H1 (cell line): ENCODE measurements around the gene DNAJB7. TPM values are rescaled to one million over a fixed set of nuclear protein-coding genes. Genes with fewer than 3 reads are reported as not detected.

Experiments
- CTCF ChIA-PET: fragments of 300-600 bp; sonication (Branson Sonifier 250); formaldehyde crosslinking; loops from one replicate; lab custom pipeline; 2021; ENCODE audit not compliant: partially characterized antibody; lab: Charles Lee
- POLR2A ChIA-PET: fragments of 300-600 bp; sonication (Branson Sonifier 250); formaldehyde crosslinking; loops from one replicate; lab custom pipeline; 2021; ENCODE audit warnings: inconsistent platforms; ENCODE audit not compliant: partially characterized antibody; lab: Charles Lee
- DNase-seq, 2 experiments: peaks; one replicate each; pipeline versions ENCODE4 v3.0.0 to v3.0.0-alpha.2; 2010 to 2022; ENCODE audit warnings: low spot score in 2 of 2, low read depth in 1 of 2, mixed read lengths in 1 of 2
- FAIRE-seq: peaks from 2 replicates; lab custom pipeline; 2011; peaks lifted over from hg19 to GRCh38; lab: Jason Lieb, UNC
- H2AFZ ChIP-seq: 2 replicates; pipeline ENCODE4 v1.8.1; 2012; ENCODE audit warnings: low read length, inconsistent platforms
- H2AK5ac ChIP-seq: 2 replicates; pipeline ENCODE4 v1.6.1; 2013; ENCODE audit warnings: low read depth, low read length
- H2BK120ac ChIP-seq: replicated peaks from 2 replicates; pipeline ENCODE3; 2013; ENCODE audit warnings: low read depth, low read length, inconsistent platforms
- H2BK12ac ChIP-seq: 2 replicates; pipeline ENCODE4 v1.6.1; 2013; ENCODE audit warnings: low read depth, low read length
- H2BK15ac ChIP-seq: 2 replicates; pipeline ENCODE4 v1.6.1; 2013; ENCODE audit warnings: low read length
- H2BK20ac ChIP-seq: 2 replicates; pipeline ENCODE4 v1.6.1; 2013; ENCODE audit warnings: low read length
- H2BK5ac ChIP-seq: 2 replicates; pipeline ENCODE4 v1.6.1; 2013; ENCODE audit warnings: low read depth, low read length
- H3K14ac ChIP-seq: 2 replicates; pipeline ENCODE4 v1.6.1; 2013; ENCODE audit warnings: inconsistent platforms; ENCODE audit not compliant: insufficient read length
- H3K18ac ChIP-seq: 2 replicates; pipeline ENCODE4 v1.6.1; 2013; ENCODE audit warnings: low read length; ENCODE audit errors: extremely low read depth
- H3K23ac ChIP-seq: 2 replicates; pipeline ENCODE4 v1.6.1; 2013; ENCODE audit warnings: inconsistent platforms; ENCODE audit not compliant: insufficient read length
- H3K23me2 ChIP-seq: 2 replicates; pipeline ENCODE4 v1.6.1; 2013; ENCODE audit warnings: low read depth, low read length
- H3K27ac ChIP-seq: 2 replicates; pipeline ENCODE4 v1.6.1; 2011; ENCODE audit warnings: low read depth, low read length, inconsistent platforms
- H3K27me3 ChIP-seq, 4 experiments: replicated peaks in 1 of 4; 1 replicate in 1 of 4; 2 replicates in 3 of 4; pipeline versions ENCODE4 v1.6.1 to v1.8.1; 2011 to 2013; ENCODE audit warnings: low read length in 3 of 4, mild to moderate bottlenecking in 3 of 4, inconsistent platforms in 2 of 4, mixed read lengths in 2 of 4, moderate library complexity in 1 of 4; ENCODE audit not compliant: control insufficient read depth in 3 of 4, insufficient read depth in 3 of 4; ENCODE audit errors: extremely low read depth in 1 of 4
- H3K36me3 ChIP-seq, 4 experiments: 2 replicates each; pipeline versions ENCODE4 v1.6.1 to v1.8.1; 2011 to 2013; ENCODE audit warnings: mild to moderate bottlenecking in 4 of 4, low read length in 3 of 4, moderate library complexity in 2 of 4, control low read depth in 1 of 4, inconsistent platforms in 1 of 4; ENCODE audit not compliant: insufficient read depth in 4 of 4, control insufficient read depth in 2 of 4
- H3K4ac ChIP-seq: replicated peaks from 2 replicates; pipeline ENCODE3; 2013; ENCODE audit warnings: low read length, low read depth, mixed read lengths, inconsistent platforms; ENCODE audit not compliant: insufficient read length
- H3K4me1 ChIP-seq, 4 experiments: replicated peaks in 1 of 4; 1 replicate in 1 of 4; 2 replicates in 3 of 4; pipeline versions ENCODE4 v1.6.1 to v1.8.1; 2011 to 2013; ENCODE audit warnings: low read length in 3 of 4, inconsistent platforms in 2 of 4, mixed read lengths in 1 of 4; ENCODE audit not compliant: insufficient read depth in 4 of 4, control insufficient read depth in 3 of 4
- H3K4me2 ChIP-seq, 2 experiments: 2 replicates each; pipeline versions ENCODE4 v1.6.1 to v1.8.1; 2011 to 2013; ENCODE audit warnings: low read depth in 2 of 2, low read length in 2 of 2, control low read depth in 1 of 2, inconsistent platforms in 1 of 2, mild to moderate bottlenecking in 1 of 2; ENCODE audit not compliant: insufficient read depth in 1 of 2
- H3K4me3 ChIP-seq, 4 experiments: fragments of 200-600, 300-600 bp in 1 of 4; sonication (generic), shearing (Covaris generic), sonication (Bioruptor Twin) in 1 of 4; 2 replicates each; pipeline versions ENCODE4 v1.5.1 to v1.8.1; 2011 to 2016; ENCODE audit warnings: low read length in 4 of 4, low read depth in 3 of 4, control low read depth in 2 of 4, inconsistent platforms in 2 of 4, mild to moderate bottlenecking in 2 of 4, mixed read lengths in 1 of 4, moderate library complexity in 1 of 4; ENCODE audit not compliant: insufficient read depth in 2 of 4; ENCODE audit errors: extremely low read depth in 1 of 4
- H3K56ac ChIP-seq: replicated peaks from 2 replicates; pipeline ENCODE3; 2013; ENCODE audit warnings: low read depth, mild to moderate bottlenecking, mixed read lengths, low read length, inconsistent platforms; ENCODE audit not compliant: insufficient read length
- H3K79me1 ChIP-seq: 2 replicates; pipeline ENCODE4 v1.6.1; 2013; ENCODE audit warnings: low read depth, low read length, control low read depth
- H3K79me2 ChIP-seq, 2 experiments: 2 replicates each; pipeline versions ENCODE4 v1.6.1 to v1.8.1; 2012 to 2013; ENCODE audit warnings: low read length in 2 of 2, mild to moderate bottlenecking in 2 of 2, inconsistent platforms in 1 of 2; ENCODE audit not compliant: insufficient read depth in 2 of 2, control insufficient read depth in 1 of 2
- H3K9ac ChIP-seq, 4 experiments: replicated peaks in 1 of 4; 1 replicate in 1 of 4; 2 replicates in 3 of 4; pipeline versions ENCODE4 v1.6.1 to v1.8.1; 2011 to 2013; ENCODE audit warnings: low read depth in 3 of 4, low read length in 3 of 4, control low read depth in 2 of 4, mild to moderate bottlenecking in 2 of 4, moderate library complexity in 2 of 4, inconsistent platforms in 1 of 4; ENCODE audit errors: extremely low read depth in 1 of 4
- H3K9me3 ChIP-seq, 2 experiments: 2 replicates each; pipeline versions ENCODE4 v1.6.1 to v1.8.1; 2012 to 2013; ENCODE audit warnings: mild to moderate bottlenecking in 2 of 2, moderate library complexity in 2 of 2, control low read depth in 1 of 2, inconsistent platforms in 1 of 2, low read depth in 1 of 2, low read length in 1 of 2, mixed read lengths in 1 of 2; ENCODE audit not compliant: insufficient read depth in 2 of 2
- H4K20me1 ChIP-seq, 2 experiments: replicated peaks in 1 of 2; 2 replicates each; pipeline versions ENCODE3 to v1.8.1; 2011 to 2013; ENCODE audit warnings: inconsistent platforms in 2 of 2, low read length in 2 of 2, mild to moderate bottlenecking in 1 of 2; ENCODE audit not compliant: insufficient read depth in 2 of 2, control insufficient read depth in 1 of 2
- H4K5ac ChIP-seq: 2 replicates; pipeline ENCODE4 v1.6.1; 2013; ENCODE audit warnings: low read length, low read depth, mixed read lengths, inconsistent platforms; ENCODE audit not compliant: insufficient read length
- H4K8ac ChIP-seq: 2 replicates; pipeline ENCODE4 v1.8.0; 2013; ENCODE audit warnings: mild to moderate bottlenecking, moderate library complexity, low read length, inconsistent platforms; ENCODE audit not compliant: insufficient read depth; ENCODE audit errors: extremely low read depth
- H4K91ac ChIP-seq: replicated peaks from 2 replicates; pipeline ENCODE3; 2013; ENCODE audit warnings: low read length, mixed read lengths, inconsistent platforms; ENCODE audit not compliant: insufficient read length
- BCL11A ChIP-seq, 2 experiments: IDR thresholded peaks; one replicate each; pipeline ENCODE4 v1.6.1; 2011; ENCODE audit warnings: low read depth in 2 of 2, low read length in 2 of 2, mild to moderate bottlenecking in 2 of 2
- CTBP2 ChIP-seq: IDR thresholded peaks from 2 replicates; pipeline ENCODE4 v1.7.0; 2011; ENCODE audit warnings: borderline replicate concordance, mild to moderate bottlenecking, moderate library complexity, mixed read lengths, low read length; ENCODE audit not compliant: insufficient read depth, insufficient read length
- EP300 ChIP-seq, 2 experiments: IDR thresholded peaks; 1 replicate in 1 of 2; 2 replicates in 1 of 2; pipeline ENCODE4 v1.6.1; 2011 to 2012; ENCODE audit warnings: low read depth in 2 of 2, low read length in 2 of 2, mild to moderate bottlenecking in 2 of 2, borderline replicate concordance in 1 of 2, inconsistent platforms in 1 of 2, moderate library complexity in 1 of 2
- EZH2 ChIP-seq: fragments of 200-600 bp; sonication (generic); IDR thresholded peaks from 2 replicates; pipeline ENCODE4 v1.7.1; 2012; ENCODE audit warnings: low read depth, mild to moderate bottlenecking, moderate library complexity, low read length, inconsistent platforms; ENCODE audit not compliant: severe bottlenecking
- GABPA ChIP-seq: IDR thresholded peaks from 2 replicates; pipeline ENCODE4 v1.6.1; 2011; ENCODE audit warnings: mild to moderate bottlenecking, low read length, moderate library complexity, borderline replicate concordance; ENCODE audit not compliant: insufficient read depth
- GTF2F1 ChIP-seq: IDR thresholded peaks from 2 replicates; pipeline ENCODE4 v1.6.1; 2012; ENCODE audit warnings: low read depth, low read length, improper control_type of control experiment, borderline replicate concordance
- HDAC2 ChIP-seq, 2 experiments: fragments of 300-600 bp in 1 of 2; sonication (generic) in 1 of 2; IDR thresholded peaks; 2 replicates each; pipeline ENCODE4 v1.6.1; 2011 to 2012; ENCODE audit warnings: low read depth in 2 of 2, low read length in 2 of 2, mild to moderate bottlenecking in 2 of 2, moderate library complexity in 2 of 2, borderline replicate concordance in 1 of 2, inconsistent platforms in 1 of 2
- POLR2A ChIP-seq, 2 experiments: IDR thresholded peaks; 1 replicate in 1 of 2; 2 replicates in 1 of 2; pipeline ENCODE4 v1.6.1; 2011; ENCODE audit warnings: low read depth in 2 of 2, low read length in 2 of 2, mild to moderate bottlenecking in 2 of 2; ENCODE audit errors: control extremely low read depth in 1 of 2
- POLR2AphosphoS5 ChIP-seq: IDR thresholded peaks from 2 replicates; pipeline ENCODE4 v1.6.1; 2011; ENCODE audit warnings: low read depth, low read length
- SP2 ChIP-seq: IDR thresholded peaks from 2 replicates; pipeline ENCODE4 v1.6.1; 2012; ENCODE audit warnings: mild to moderate bottlenecking, low read length, inconsistent platforms
- SRF ChIP-seq: IDR thresholded peaks from 2 replicates; pipeline ENCODE4 v1.6.1; 2011; ENCODE audit warnings: mild to moderate bottlenecking, low read depth, low read length, moderate library complexity
- WGBS, 2 experiments: shearing (Covaris generic) in 1 of 2; methylation state at CpG; one replicate each; pipeline versions ENCODE4 v1.1.6 to v1.1.7; 2013 to 2015; ENCODE audit warnings: low lambda C conversion rate in 2 of 2, mixed read lengths in 2 of 2, inconsistent platforms in 1 of 2, low coverage in 1 of 2, missing lambda C conversion rate in 1 of 2; ENCODE audit not compliant: insufficient replicate concordance in 2 of 2, insufficient coverage in 1 of 2, insufficient read length in 1 of 2; ENCODE audit errors: extremely low coverage in 1 of 2, missing lambda C conversion rate in 1 of 2; 5-methylcytosine and 5-hydroxymethylcytosine counted together
- polyA plus RNA-seq, 7 experiments: library from polyadenylated mRNA; depleted of rRNA in 3 of 7; stranded (reverse) in 5 of 7; unstranded in 2 of 7; fragments of >200 nt in 5 of 7; fragments of 200-250 nt in 2 of 7; gene quantifications; 1 replicate in 5 of 7; 2 replicates in 1 of 7; 4 replicates in 1 of 7; pipeline versions ENCODE4 v1.2.1 to v1.2.3, GENCODE V29; 2011 to 2013; ENCODE audit warnings: missing spikeins in 2 of 7, mixed read lengths in 2 of 7
- total RNA-seq: library from RNA; stranded (reverse); fragmentation: NEBNext Ultra II Directional; extraction: Animal tissue kit (Norgen Biotek cat#: 25700); gene quantifications from 2 replicates; pipeline ENCODE4 v1.2.1, GENCODE V29; 2021
- TF ChIP-seq, protein P1 (sequence below): IDR thresholded peaks from 2 replicates; pipeline ENCODE4 v1.6.1; 2011; ENCODE audit warnings: low read length, improper control_type of control experiment

Gene DNAJB7
- total and polyA plus RNA-seq, 2 of the 8 experiments (the other 6 are each of a cell fraction or from before 2014, with no cell fraction given) = not detected

DNA sequence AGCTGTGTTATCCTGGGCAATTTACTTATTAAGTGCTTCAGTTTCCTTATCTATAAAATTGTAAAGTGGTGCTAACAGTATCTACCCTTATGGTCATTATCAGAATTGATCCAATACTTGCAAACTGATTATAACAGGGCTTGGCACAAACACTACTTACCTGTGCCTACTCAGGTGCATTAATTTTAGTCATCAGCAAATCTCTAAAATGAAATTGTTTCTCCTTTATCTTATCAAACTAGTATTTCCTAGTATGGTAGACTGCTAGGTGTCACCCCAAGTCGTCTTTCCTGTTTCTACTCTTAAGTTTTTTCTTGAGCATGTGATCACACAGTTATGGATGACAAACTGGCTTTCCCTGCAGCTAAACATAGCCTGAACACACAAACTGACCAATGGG, 38.5 kb downstream of the DNAJB7 start:
- Histone ChIP-seq H4K8ac (no peak overlapping the region), H4K5ac (no peak overlapping the region), H4K20me1 (no peaks in the 10 kb centered on the region), H2BK120ac (no peak overlapping the region), H4K91ac (no peak overlapping the region), H2BK20ac (no peak overlapping the region), H3K9me3 (no peaks in the 10 kb centered on the region), H3K4me3 (no peak overlapping the region), H3K36me3 (peaks cover 2 to 35% (median 9%) of the 10 kb centered on the region in 4 experiments; a peak in 5 of 8 replicates), H3K4me2 (no peak overlapping the region), H2AFZ (no peak overlapping the region), H3K4ac (no peak overlapping the region), H2BK5ac (no peak overlapping the region), H3K56ac (no peak overlapping the region), H3K79me1 (no peaks in the 10 kb centered on the region), H3K14ac (no peak overlapping the region), H3K23ac (no peak overlapping the region), H3K27ac (no peak overlapping the region), H2AK5ac (no peak overlapping the region), H3K27me3 (no peaks in the 10 kb centered on the region), H2BK12ac (no peak overlapping the region), H3K79me2 (peaks cover 0 to 4% of the 10 kb centered on the region in 2 experiments; a peak in 2 of 4 replicates), H3K18ac (no peak overlapping the region), H2BK15ac (no peak overlapping the region), H3K9ac (no peak overlapping the region), H3K23me2 (peaks cover 2% of the 10 kb centered on the region; the same call in 1 of the 2 replicates), H3K4me1 (peaks cover 0 to 5% (median 1%) of the 10 kb centered on the region in 4 experiments; a peak in 2 of 7 replicates)
- POLR2A ChIA-PET = interaction anchor here (1.1 to 2.8 kb wide), 5 partner anchors 8 to 34 kb away, joined by 3 to 8 read pairs (median 4); partner anchors contain the start of genes ST13 and XPNPEP3
- no peak for FAIRE-seq
- CTCF ChIA-PET = interaction anchor here (0.6 to 1.2 kb wide), 2 partner anchors 33 to 99 kb away, joined by 3 read pairs; partner anchors contain the start of genes ST13 and XPNPEP3
- DNase-seq = no peak
- 91% methylated on average over 1 of the region's 1 CpG; no CpG with 5 or more reads in 1 of the 2 experiments for WGBS, 2 experiments
- TF ChIP-seq CTBP2 (no peak), SRF (no peak), GTF2F1 (no peak), SP2 (no peak), HDAC2 (IDR thresholded peaks at IDR 0.05; ENCODE audit: borderline replicate concordance in 1 of 2, low read depth in 2 of 2, low read length in 2 of 2) (no peak), GABPA (no peak), BCL11A (IDR thresholded peaks at IDR 0.05; ENCODE audit: low read depth in 2 of 2, low read length in 2 of 2) (no peak), EZH2 (no peak), POLR2AphosphoS5 (no peak), EP300 (IDR thresholded peaks at IDR 0.05; ENCODE audit: borderline replicate concordance in 1 of 2, low read depth in 2 of 2, low read length in 2 of 2) (no peak), POLR2A (IDR thresholded peaks at IDR 0.05; ENCODE audit: control extremely low read depth in 1 of 2, low read depth in 2 of 2, low read length in 2 of 2) (no peak)
- TF ChIP-seq, protein P1, sequence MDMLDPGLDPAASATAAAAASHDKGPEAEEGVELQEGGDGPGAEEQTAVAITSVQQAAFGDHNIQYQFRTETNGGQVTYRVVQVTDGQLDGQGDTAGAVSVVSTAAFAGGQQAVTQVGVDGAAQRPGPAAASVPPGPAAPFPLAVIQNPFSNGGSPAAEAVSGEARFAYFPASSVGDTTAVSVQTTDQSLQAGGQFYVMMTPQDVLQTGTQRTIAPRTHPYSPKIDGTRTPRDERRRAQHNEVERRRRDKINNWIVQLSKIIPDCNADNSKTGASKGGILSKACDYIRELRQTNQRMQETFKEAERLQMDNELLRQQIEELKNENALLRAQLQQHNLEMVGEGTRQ = no peak
